ENCODE results near the gene SPDYE3. TPM values are rescaled to one million over a fixed set of nuclear protein-coding genes. Genes with fewer than 3 reads are reported as not detected.
A peak's percentile ranks its signal among the peaks of the same experiment; 100 is the strongest.
"Not testable (repeated sequence)": the region's sequence is repeated elsewhere in the genome, so short reads cannot be mapped to it uniquely, and the experiment has no call there.

The SPDYE3 gene
- total RNA-seq, 2 experiments from 2014 or later = not detected

DNA sequence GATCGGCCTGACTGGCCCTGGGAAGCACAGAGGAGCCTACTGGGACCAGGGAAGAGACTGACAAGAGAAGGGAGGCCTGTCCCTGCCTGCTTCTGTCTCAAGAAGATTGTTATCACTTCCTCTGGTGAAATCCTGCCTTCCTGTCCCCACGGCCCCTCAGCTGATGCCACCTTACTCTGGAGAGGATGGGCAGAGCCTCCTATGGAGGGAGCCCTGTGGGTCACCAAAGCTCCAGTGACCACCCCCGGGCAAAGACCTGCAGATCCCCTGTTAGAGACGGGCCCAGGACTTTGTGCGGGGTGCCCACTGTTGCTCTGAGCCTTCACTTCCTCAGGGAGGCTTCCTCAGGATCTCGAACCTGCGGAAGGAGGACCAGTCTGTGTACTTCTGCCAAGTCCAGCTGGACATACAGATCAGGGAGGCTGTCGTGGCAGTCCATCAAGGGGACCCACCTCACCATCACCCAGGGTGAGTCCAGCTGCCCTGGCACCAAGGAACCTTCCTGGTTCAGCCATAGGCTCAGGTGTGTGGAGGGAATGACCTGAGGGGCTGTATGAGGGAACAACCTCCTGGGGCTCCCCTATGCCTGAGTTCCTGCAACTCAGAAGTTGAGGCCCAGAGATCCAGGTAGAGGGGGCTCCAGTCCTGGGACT is 49.0 kb downstream of the SPDYE3 start:
- H3K27ac Mint-ChIP-seq = peak overlapping the region; percentile 46
- POLR2A ChIA-PET = interaction anchor here (0.9 kb wide), 1 partner anchor 8 kb away, joined by 3 read pairs; no protein-coding TSS in a partner anchor
- CTCF ChIA-PET = no interaction called here
- H3K27me3 Mint-ChIP-seq (ENCODE audit: low read depth) = no peaks in the 10 kb centered on the region
- H3K36me3 Mint-ChIP-seq (ENCODE audit: low read depth) = peaks cover 55% of the 10 kb centered on the region
- ATAC-seq (no peak), DNase-seq (no peak)
- H3K4me1 Mint-ChIP-seq (ENCODE audit: low read depth) = peaks cover 28% of the 10 kb centered on the region
- no peaks in the 10 kb centered on the region for H3K9me3 Mint-ChIP-seq (ENCODE audit: insufficient read depth)
- no peak overlapping the region for H3K4me3 Mint-ChIP-seq

- Mint-ChIP-seq H3K27me3 (ENCODE audit: low read depth) (no peaks in the 10 kb centered on the region), H3K27ac (peak overlapping the region; percentile 46), H3K9me3 (ENCODE audit: insufficient read depth) (no peaks in the 10 kb centered on the region), H3K4me3 (no peak overlapping the region), H3K4me1 (ENCODE audit: low read depth) (peaks cover 23% of the 10 kb centered on the region), H3K36me3 (ENCODE audit: low read depth) (peaks cover 60% of the 10 kb centered on the region)
- POLR2A ChIA-PET = interaction anchor here (0.9 kb wide), 1 partner anchor 8 kb away, joined by 3 read pairs; no protein-coding TSS in a partner anchor
- DNase-seq (no peak), ATAC-seq (no peak)
- CTCF ChIA-PET = no interaction called here
These were observed 49.6 kb downstream of the SPDYE3 start for GRCh38 chr7:100357131-100357561.

DNA sequence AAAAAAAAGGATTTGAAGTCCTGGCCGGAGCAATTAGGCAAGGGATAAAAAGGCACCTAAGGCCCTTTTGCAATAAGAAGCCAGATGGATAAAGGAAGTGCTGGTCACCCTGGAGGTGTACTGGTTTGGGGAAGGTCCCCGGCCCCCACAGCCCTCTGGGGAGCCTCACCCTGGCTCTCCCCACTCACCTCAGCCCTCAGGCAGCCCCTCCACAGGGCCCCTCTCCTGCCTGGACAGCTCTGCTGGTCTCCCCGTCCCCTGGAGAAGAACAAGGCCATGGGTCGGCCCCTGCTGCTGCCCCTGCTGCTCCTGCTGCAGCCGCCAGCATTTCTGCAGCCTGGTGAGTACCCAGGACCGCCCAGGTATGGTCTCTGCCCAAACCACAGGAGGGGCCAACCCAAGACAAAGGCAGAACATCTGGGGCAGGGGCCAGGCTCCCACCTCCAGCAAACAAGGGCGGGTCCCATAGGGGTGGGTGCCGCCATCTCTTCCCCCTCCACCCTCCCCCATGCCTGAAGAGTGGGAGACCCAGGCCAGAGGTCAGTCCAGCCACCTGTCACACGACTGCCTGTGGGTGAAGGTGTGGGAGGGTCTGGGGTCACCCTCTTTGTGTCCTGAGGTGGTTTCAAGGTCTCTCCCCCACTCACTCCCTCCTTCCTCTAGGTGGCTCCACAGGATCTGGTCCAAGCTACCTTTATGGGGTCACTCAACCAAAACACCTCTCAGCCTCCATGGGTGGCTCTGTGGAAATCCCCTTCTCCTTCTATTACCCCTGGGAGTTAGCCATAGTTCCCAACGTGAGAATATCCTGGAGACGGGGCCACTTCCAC is 50.7 kb downstream of the SPDYE3 start, which contains the start of gene PILRB:
TSS of gene PILRB (plus strand) at position 91 of the 830 bp plus-strand sequence. CDS start at position 277, 186 bp downstream.
- H3K9me3 Mint-ChIP-seq (ENCODE audit: insufficient read depth) = no peaks in the 10 kb centered on the region
- ChIA-PET CTCF (no interaction called here), POLR2A (no interaction called here)
- DNase-seq = no peak
- H3K36me3 Mint-ChIP-seq (ENCODE audit: low read depth) = peaks cover 66% of the 10 kb centered on the region
- peak within 1 kb of the TSS; percentile 46 for H3K27ac Mint-ChIP-seq
- H3K4me3 Mint-ChIP-seq = no peak within 1 kb of the TSS
- peaks cover 16% of the 10 kb centered on the region for H3K4me1 Mint-ChIP-seq (ENCODE audit: low read depth)
- no peak for ATAC-seq
- no peaks in the 10 kb centered on the region for H3K27me3 Mint-ChIP-seq (ENCODE audit: low read depth)

- no peak overlapping the region for H3K4me3 Mint-ChIP-seq
- DNase-seq (no peak), ATAC-seq (no peak)
- no peaks in the 10 kb centered on the region for H3K9me3 Mint-ChIP-seq (ENCODE audit: insufficient read depth)
- no peaks in the 10 kb centered on the region for H3K27me3 Mint-ChIP-seq (ENCODE audit: low read depth)
- ChIA-PET POLR2A (interaction anchor here (1.2 kb wide), 1 partner anchor 91 kb away, joined by 3 read pairs; no protein-coding TSS in a partner anchor), CTCF (no interaction called here)
- H3K27ac Mint-ChIP-seq = no peak overlapping the region
- H3K4me1 Mint-ChIP-seq (ENCODE audit: low read depth) = peaks cover 13% of the 10 kb centered on the region
- peaks cover 66% of the 10 kb centered on the region for H3K36me3 Mint-ChIP-seq (ENCODE audit: low read depth)
These were observed 51.3 kb downstream of the SPDYE3 start for GRCh38 chr7:100358857-100359212.

DNA sequence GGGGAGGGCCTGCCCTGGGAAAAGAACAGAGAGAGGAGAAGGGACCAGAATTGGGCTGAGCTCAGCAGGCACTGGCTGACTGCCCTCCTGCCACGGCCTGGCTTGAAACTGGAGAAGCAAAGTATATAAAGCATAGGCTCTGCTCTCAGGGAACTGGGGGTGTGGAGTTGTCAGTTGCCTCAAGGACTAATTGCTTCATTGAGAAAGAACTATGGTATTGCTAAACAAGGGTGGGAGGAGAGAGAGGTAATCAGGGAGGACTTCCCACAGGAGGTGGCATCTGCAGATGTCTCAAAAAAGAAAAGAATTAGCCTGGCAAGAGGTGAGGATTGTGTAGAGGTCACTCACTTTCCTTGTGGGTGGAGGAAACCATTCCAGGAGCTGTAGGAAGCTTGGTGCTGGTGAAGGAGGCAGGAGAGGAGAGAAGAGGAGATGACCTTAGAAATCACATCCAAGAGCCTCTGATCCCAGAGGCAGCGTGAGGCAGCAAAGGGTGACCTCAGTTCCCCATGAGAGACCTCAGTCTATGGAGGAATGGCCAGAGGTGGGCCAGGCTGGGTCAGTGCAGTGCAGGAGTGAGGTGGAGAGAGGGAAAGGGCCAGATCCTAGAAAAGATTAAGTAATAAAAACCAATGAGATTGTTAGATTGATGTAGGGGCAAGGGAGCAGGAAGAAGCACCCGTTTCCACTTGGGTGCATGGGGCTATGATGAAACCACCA is 52.8 kb downstream of the SPDYE3 start:
- H3K27ac Mint-ChIP-seq = peak overlapping the region; percentile 58
- ATAC-seq = no peak
- DNase-seq = no peak
- no peaks in the 10 kb centered on the region for H3K27me3 Mint-ChIP-seq (ENCODE audit: low read depth)
- H3K4me3 Mint-ChIP-seq = no peak overlapping the region
- CTCF ChIA-PET = no interaction called here
- H3K36me3 Mint-ChIP-seq (ENCODE audit: low read depth) = peaks cover 70% of the 10 kb centered on the region
- H3K9me3 Mint-ChIP-seq (ENCODE audit: insufficient read depth) = no peaks in the 10 kb centered on the region
- POLR2A ChIA-PET = no interaction called here
- H3K4me1 Mint-ChIP-seq (ENCODE audit: low read depth) = peaks cover 21% of the 10 kb centered on the region

DNA sequence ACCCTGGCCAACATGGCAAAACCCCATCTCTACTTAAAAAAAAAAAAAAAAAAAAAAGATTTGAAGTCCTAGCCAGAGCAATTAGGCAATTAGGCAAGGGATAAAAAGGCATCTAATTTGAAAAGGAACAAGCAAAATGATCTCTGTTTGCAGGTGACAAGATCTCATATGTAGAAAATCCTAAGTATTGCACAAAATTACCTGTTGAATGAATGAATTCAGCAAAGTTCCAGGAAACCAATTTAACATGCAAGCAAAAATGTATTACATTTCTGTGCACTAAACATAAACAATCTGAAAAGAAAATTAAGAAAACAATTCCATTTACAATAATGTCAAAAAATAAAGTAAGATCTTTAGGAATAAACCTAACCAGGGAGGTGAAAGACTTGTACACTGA is 55.6 kb downstream of the SPDYE3 start:
- ChIA-PET CTCF (no interaction called here), POLR2A (no interaction called here)
- peaks cover 70% of the 10 kb centered on the region for H3K36me3 Mint-ChIP-seq (ENCODE audit: low read depth)
- H3K27me3 Mint-ChIP-seq (ENCODE audit: low read depth) = no peaks in the 10 kb centered on the region
- no peak for DNase-seq
- H3K27ac Mint-ChIP-seq = no peak overlapping the region
- H3K9me3 Mint-ChIP-seq (ENCODE audit: insufficient read depth) = no peaks in the 10 kb centered on the region
- H3K4me3 Mint-ChIP-seq = no peak overlapping the region
- ATAC-seq = no peak
- peaks cover 38% of the 10 kb centered on the region for H3K4me1 Mint-ChIP-seq (ENCODE audit: low read depth)

DNA sequence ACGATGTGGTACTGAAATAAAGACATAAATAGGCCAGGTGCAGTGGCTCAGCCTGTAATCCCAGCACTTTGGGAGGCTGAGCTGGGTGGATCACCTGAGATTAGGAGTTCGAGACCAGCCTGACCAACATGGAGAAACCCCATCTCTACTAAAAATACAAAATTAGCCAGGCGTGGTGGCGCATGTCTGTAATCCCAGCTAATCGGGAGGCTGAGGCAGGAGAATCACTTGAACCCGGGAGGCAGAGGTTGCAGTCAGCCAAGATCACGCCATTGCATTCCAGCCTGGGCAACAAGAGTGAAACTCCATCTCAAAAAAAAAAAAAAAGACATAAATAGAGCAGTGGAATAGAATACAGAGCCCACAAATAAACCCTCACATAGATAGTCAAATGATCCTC is 56.3 kb downstream of the SPDYE3 start:
- H3K27me3 Mint-ChIP-seq (ENCODE audit: low read depth); H3K27ac Mint-ChIP-seq; ATAC-seq; H3K4me3 Mint-ChIP-seq; DNase-seq; POLR2A ChIA-PET; H3K9me3 Mint-ChIP-seq (ENCODE audit: insufficient read depth): not testable (repeated sequence)
- Mint-ChIP-seq H3K4me1 (ENCODE audit: low read depth) (peaks cover 44% of the 10 kb centered on the region), H3K36me3 (ENCODE audit: low read depth) (peaks cover 69% of the 10 kb centered on the region)
- CTCF ChIA-PET = interaction anchor here (0.9 kb wide), 1 partner anchor 19 kb away, joined by 3 read pairs; no protein-coding TSS in a partner anchor

GRCh38 chr7:100364480-100364879 is 57.0 kb downstream of the SPDYE3 start:
- ATAC-seq (no peak), DNase-seq (no peak)
- ChIA-PET CTCF (interaction anchor here (0.9 to 1.2 kb wide), 2 partner anchors 20 to 43 kb away, joined by 3 to 6 read pairs; no protein-coding TSS in a partner anchor), POLR2A (interaction anchor here (1.6 kb wide), 1 partner anchor 64 kb away, joined by 8 read pairs; the partner anchor contains the start of gene ZCWPW1)
- Mint-ChIP-seq H3K4me3 (no peak overlapping the region), H3K27me3 (ENCODE audit: low read depth) (no peaks in the 10 kb centered on the region), H3K36me3 (ENCODE audit: low read depth) (peaks cover 65% of the 10 kb centered on the region), H3K4me1 (ENCODE audit: low read depth) (peaks cover 50% of the 10 kb centered on the region), H3K9me3 (ENCODE audit: insufficient read depth) (no peaks in the 10 kb centered on the region), H3K27ac (no peak overlapping the region)

- ATAC-seq; DNase-seq; H3K9me3 Mint-ChIP-seq (ENCODE audit: insufficient read depth); H3K4me3 Mint-ChIP-seq; CTCF ChIA-PET; H3K27me3 Mint-ChIP-seq (ENCODE audit: low read depth): not testable (repeated sequence)
- H3K36me3 Mint-ChIP-seq (ENCODE audit: low read depth) = peaks cover 54% of the 10 kb centered on the region
- POLR2A ChIA-PET = interaction anchor here (1.5 to 1.6 kb wide), 2 partner anchors 41 to 63 kb away, joined by 3 to 8 read pairs; partner anchors contain the start of gene ZCWPW1
- H3K4me1 Mint-ChIP-seq (ENCODE audit: low read depth) = peaks cover 51% of the 10 kb centered on the region
- peak overlapping the region; percentile 85 for H3K27ac Mint-ChIP-seq
These were observed 58.5 kb downstream of the SPDYE3 start for GRCh38 chr7:100365998-100366367.

- DNase-seq = no peak
- CTCF ChIA-PET = interaction anchor here (0.7 kb wide), 1 partner anchor 16 kb away, joined by 3 read pairs; no protein-coding TSS in a partner anchor
- peaks cover 47% of the 10 kb centered on the region for H3K36me3 Mint-ChIP-seq (ENCODE audit: low read depth)
- peak; percentile 34 for ATAC-seq
- no peak overlapping the region for H3K4me3 Mint-ChIP-seq
- peaks cover 57% of the 10 kb centered on the region for H3K4me1 Mint-ChIP-seq (ENCODE audit: low read depth)
- H3K27me3 Mint-ChIP-seq (ENCODE audit: low read depth) = no peaks in the 10 kb centered on the region
- H3K9me3 Mint-ChIP-seq (ENCODE audit: insufficient read depth) = no peaks in the 10 kb centered on the region
- POLR2A ChIA-PET = interaction anchor here (0.6 to 1.5 kb wide), 2 partner anchors 35 to 41 kb away, joined by 3 read pairs; no protein-coding TSS in a partner anchor
- H3K27ac Mint-ChIP-seq = peak overlapping the region; percentile 85
These were observed 59.1 kb downstream of the SPDYE3 start for GRCh38 chr7:100366411-100367250.

DNA sequence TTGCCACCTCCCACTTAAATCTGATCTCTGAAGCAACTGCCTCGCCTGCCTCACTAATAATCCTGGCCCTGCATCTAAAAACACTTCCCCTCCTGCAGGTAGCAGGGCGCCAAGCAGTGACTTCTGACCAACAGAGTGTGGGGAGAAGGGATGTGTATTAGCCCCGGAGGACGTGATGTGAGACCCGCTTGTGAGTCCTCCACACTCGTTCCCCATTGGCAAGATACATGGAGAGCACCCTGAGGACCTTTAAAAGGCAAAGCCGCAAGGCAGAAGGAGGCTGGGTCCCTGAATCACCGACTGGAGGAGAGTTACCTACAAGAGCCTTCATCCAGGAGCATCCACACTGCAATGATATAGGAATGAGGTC is 59.7 kb downstream of the SPDYE3 start:
- ATAC-seq (no peak), DNase-seq (no peak)
- peaks cover 63% of the 10 kb centered on the region for H3K4me1 Mint-ChIP-seq (ENCODE audit: low read depth)
- H3K36me3 Mint-ChIP-seq (ENCODE audit: low read depth) = peaks cover 41% of the 10 kb centered on the region
- no peaks in the 10 kb centered on the region for H3K9me3 Mint-ChIP-seq (ENCODE audit: insufficient read depth)
- ChIA-PET CTCF (interaction anchor here (0.7 kb wide), 1 partner anchor 15 kb away, joined by 3 read pairs; no protein-coding TSS in a partner anchor), POLR2A (interaction anchor here (0.6 kb wide), 1 partner anchor 35 kb away, joined by 3 read pairs; no protein-coding TSS in a partner anchor)
- H3K27me3 Mint-ChIP-seq (ENCODE audit: low read depth) = no peaks in the 10 kb centered on the region
- H3K27ac Mint-ChIP-seq = peak overlapping the region; percentile 30
- H3K4me3 Mint-ChIP-seq = no peak overlapping the region

All from activated CD8-positive, alpha-beta T cell treated with anti-CD3 and anti-CD28 coated beads, Interleukin-2, amount 10 ng/mL, durations not matched to agents 7 days and 5 days (primary cell).